Forelimb muscle (tissue), 1 donor: ENCODE data around the gene ZNF69. TPM values are rescaled to one million over a fixed set of nuclear protein-coding genes. Genes with fewer than 3 reads are reported as not detected.
A peak's percentile ranks its signal among the peaks of the same experiment; 100 is the strongest.
"Not testable (repeated sequence)": the region's sequence is repeated elsewhere in the genome, so short reads cannot be mapped to it uniquely, and the experiment has no call there.

ENCODE experiments used
- DNase-seq: peaks from one replicate; pipeline ENCODE4 v3.0.0-alpha.2; 2013; ENCODE audit warnings: low read depth
- polyA plus RNA-seq: library from polyadenylated mRNA; unstranded; fragments of 120-200 nt; gene quantifications from one replicate; pipeline ENCODE4 v1.2.1, GENCODE V29; 2013; ENCODE audit not compliant: insufficient read length

The ZNF69 gene
- polyA plus RNA-seq = 3.4 TPM

GRCh38 chr19:11887611-11888531 is at the start of gene ZNF69:
Gene ZNF69 (plus strand): TSS chr19:11887782. CDS start chr19:11887924, 142 bp downstream.
- DNase-seq = no peak

GRCh38 chr19:11843722-11844121 is 43.9 kb upstream of the ZNF69 start:
- DNase-seq = no peak

DNA sequence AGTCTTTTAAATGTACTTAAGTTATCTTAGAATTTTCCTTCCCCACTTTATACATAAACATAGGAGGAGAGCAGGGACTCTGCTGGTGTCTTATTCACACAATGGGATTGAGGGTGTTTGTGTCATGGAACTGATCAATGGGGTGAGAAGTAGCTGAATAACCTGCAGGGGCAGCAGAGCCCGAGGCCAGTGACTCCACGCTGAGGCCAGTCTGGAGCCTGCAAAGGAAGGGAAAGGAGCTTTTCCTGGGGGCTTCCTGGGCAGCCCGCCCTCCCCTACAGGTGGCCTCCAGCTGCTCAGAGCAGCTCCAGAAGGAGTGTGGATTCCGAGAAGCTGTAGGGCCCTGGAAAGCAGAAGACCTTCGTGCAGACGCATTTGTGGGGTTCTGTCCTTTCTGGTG is 40.0 kb upstream of the ZNF69 start:
- DNase-seq = not testable (repeated sequence)

DNA sequence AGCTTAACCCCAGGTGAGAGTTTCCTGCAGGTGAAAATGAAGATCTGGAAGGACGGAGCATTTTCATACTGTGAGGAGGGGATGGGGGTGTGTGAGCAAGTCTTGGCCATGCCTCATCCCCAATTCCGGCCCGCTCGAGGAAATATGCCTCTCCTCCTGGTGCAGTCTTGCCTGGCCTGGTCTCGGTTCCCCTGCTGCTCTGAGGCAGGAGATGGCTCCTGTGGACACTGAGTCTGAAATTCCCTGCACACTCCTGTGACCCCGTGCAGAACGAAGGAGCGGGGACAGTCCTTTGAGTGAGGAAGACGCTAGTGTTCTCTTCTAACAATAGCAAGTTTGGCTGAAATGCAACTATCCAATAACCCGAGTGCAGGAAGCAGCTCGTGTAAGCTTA is 39.4 kb upstream of the ZNF69 start:
- no peak for DNase-seq

- peak; percentile 41 for DNase-seq
These were observed 38.8 kb upstream of the ZNF69 start, which contains the start of gene ZNF439 for GRCh38 chr19:11848594-11849469. Gene ZNF439 (plus strand): TSS chr19:11848726. CDS start chr19:11848868, 142 bp downstream.

GRCh38 chr19:11850289-11850688 is 37.3 kb upstream of the ZNF69 start:
- DNase-seq = not testable (repeated sequence)

- DNase-seq = no peak
These were observed 34.2 kb upstream of the ZNF69 start for GRCh38 chr19:11853358-11853757.

DNA sequence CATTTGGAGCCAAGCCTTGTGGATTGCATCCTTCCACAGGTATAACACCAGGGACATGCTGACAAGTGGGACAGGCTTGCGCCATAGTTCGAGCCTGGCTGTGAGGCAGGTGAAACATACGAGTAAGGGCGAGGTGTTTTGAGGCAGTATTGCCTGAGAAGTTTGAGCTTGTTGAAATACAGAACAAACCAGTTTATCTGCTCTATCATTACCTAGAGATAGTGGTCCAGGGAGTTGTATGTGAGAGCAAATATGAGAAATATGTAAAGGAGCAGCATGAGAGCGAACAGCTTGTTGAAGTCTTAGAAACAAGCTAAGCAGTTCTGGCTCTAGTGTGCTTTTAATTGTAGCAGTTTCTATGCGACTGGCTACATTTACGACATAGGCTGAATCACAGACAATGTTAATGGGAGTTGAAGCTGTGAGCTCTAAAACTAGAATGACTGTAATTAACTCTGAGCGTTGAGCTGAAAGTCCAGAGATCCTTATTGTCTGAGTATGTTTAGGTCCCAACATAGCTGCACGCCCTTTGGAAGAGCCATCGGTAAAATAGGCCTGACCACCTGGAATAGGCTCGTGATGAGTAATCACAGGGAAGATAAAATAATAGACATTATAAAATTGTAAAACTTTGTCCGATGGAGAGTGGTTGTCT is 30.9 kb upstream of the ZNF69 start:
- no peak for DNase-seq

GRCh38 chr19:11860721-11861120 is 26.9 kb upstream of the ZNF69 start:
- DNase-seq = no peak

- DNase-seq = no peak
These were observed 26.3 kb upstream of the ZNF69 start for GRCh38 chr19:11861301-11861700.

DNA sequence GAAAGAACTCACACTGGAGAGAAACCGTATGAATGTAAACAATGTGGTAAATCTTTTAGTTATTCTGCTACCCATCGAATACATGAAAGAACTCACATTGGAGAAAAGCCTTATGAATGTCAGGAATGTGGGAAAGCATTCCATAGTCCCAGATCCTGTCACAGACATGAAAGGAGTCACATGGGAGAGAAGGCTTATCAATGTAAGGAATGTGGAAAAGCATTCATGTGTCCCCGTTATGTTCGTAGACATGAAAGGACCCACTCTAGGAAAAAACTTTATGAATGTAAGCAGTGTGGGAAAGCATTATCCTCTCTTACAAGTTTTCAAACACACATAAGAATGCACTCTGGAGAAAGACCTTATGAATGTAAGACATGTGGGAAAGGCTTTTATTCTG is 19.8 kb upstream of the ZNF69 start:
- not testable (repeated sequence) for DNase-seq

- DNase-seq = no peak
These were observed 19.4 kb upstream of the ZNF69 start for GRCh38 chr19:11868188-11868587.

GRCh38 chr19:11872624-11873023 is 15.0 kb upstream of the ZNF69 start:
- DNase-seq = no peak

DNA sequence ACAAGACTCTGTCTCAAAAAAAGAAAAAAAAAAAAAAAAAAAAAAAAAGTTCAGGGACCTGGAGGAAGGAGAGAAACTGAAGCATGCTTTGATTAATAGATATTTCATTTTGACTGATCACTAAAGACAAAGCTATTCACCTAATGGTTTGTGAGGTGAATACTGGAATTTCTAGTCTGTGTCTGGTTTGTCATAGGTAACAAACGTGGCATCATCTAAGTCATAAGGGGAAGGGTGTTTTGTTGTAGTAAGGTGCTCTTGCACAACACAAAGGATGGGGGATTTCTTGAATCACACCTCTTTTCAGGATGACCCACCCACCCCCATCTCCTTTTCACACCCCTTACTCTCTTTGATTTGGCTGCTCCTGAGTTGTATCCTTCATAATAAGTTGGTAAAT is 13.8 kb upstream of the ZNF69 start:
- DNase-seq = no peak

DNA sequence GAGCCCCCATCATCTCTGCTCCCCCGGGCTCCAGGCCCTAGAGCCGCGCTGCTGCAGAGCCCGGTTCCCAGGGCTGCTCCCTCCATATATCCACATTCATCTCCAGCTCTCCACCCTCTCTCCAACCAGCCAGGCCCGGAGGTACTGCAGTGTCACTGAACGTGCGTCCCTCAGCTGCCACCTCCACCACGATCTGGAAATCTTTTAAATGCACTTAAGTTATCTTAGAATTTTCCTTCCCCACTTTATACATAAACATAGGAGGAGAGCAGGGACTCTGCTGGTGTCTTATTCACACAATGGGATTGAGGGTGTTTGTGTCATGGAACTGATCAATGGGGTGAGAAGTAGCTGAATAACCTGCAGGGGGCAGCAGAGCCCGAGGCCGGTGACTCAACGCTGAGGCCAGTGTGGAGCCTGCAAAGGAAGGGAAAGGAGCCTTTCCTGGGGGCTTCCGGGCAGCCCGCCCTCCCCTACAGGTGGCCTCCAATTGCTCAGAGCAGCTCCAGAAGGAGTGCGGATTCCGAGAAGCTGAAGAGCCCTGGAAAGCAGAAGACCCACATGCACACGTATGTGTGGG is 7.8 kb upstream of the ZNF69 start:
- not testable (repeated sequence) for DNase-seq

GRCh38 chr19:11880598-11880997 is 7.0 kb upstream of the ZNF69 start:
- no peak for DNase-seq

DNA sequence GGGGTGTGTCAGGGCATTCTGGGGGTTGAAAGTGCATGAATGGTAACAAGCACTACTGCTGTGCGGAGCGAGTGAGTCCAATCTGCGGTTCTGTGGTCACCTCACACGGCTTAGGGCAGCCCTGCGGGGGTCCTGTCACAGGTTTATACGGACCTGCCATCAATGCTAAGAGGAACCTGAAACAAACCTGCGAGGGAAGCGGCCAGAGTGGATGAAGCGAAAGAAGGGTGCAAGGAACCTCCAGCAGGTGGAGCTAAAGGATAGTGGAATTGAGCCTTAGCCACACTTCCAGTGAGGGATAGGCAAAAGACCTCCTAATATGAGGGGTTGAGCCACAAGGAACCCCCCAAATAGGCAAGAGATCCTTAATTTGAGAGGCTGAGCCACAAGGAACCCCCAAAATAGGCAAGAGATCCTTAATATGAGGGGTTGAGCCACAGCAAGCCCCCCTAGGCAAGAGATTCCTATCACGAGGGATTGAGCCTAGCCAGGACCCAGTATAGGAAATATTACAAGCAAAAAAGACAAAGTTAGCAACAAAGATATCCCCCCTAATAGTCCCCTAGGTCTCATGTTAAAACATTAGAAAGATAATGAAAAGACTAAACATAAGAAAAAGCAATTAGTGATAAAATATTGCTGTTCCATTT is 6.3 kb upstream of the ZNF69 start:
- DNase-seq = no peak

GRCh38 chr19:11882606-11883005 is 5.0 kb upstream of the ZNF69 start:
- no peak for DNase-seq

- no peak for DNase-seq
These were observed 360 bp upstream of the ZNF69 start for GRCh38 chr19:11887234-11887610.

- not testable (repeated sequence) for DNase-seq
These were observed 2.3 kb downstream of the ZNF69 start for GRCh38 chr19:11889901-11890300.

GRCh38 chr19:11890634-11891033 is 3.1 kb downstream of the ZNF69 start:
- DNase-seq = no peak
